Mammary epithelial cell (primary cell): ENCODE results near the gene MACROH2A1.

ENCODE experiments used
- CTCF ChIP-seq, 2 donors: IDR thresholded peaks in 1 of 2; conservative IDR thresholded peaks in 1 of 2; 2 replicates each; pipeline ENCODE4 v1.5.1; 2011 to 2012; ENCODE audit warnings: inconsistent platforms in 2 of 2, low read length in 2 of 2, mild to moderate bottlenecking in 2 of 2, control low read depth in 1 of 2, low read depth in 1 of 2; ENCODE audit not compliant: insufficient read depth in 1 of 2; ENCODE audit errors: extremely low read depth in 1 of 2
- EZH2 ChIP-seq: IDR thresholded peaks from 2 replicates; pipeline ENCODE4 v1.6.1; 2012; ENCODE audit warnings: low read length, inconsistent platforms, borderline replicate concordance

- TF ChIP-seq CTCF (conservative IDR thresholded peaks at IDR 0.05 in 1 of 2, IDR thresholded peaks at IDR 0.05 in 1 of 2; ENCODE audit: extremely low read depth in 1 of 2, insufficient read depth in 1 of 2, low read depth in 1 of 2, low read length in 2 of 2) (no peak), EZH2 (no peak)
Observed at GRCh38 chr5:135384898-135385297, 14.1 kb downstream of the MACROH2A1 start.
